K562 treated with DMSO at 1 percent for 12 hours (cell line): ENCODE results near the gene CLEC4F. TPM values are rescaled to one million over a fixed set of nuclear protein-coding genes. Genes with fewer than 3 reads are reported as not detected.

Experiments used
- total RNA-seq: library from RNA; unstranded; fragments of 300-600 nt; gene quantifications from 2 replicates; pipeline ENCODE4 v1.2.3, GENCODE V29; 2022; ENCODE audit not compliant: insufficient read depth

The CLEC4F gene
- total RNA-seq, result not detected in 2 replicates

GRCh38 chr2:70820499-70820898 is at the start of gene CLEC4F:
TSS of gene CLEC4F (minus strand) at chr2:70820599. CDS start at chr2:70820523, 76 bp downstream.

GRCh38 chr2:70835643-70836042 is 15.2 kb upstream of the CLEC4F start, which contains the start of gene CD207:
TSS of gene CD207 (minus strand) at chr2:70835816. CDS start at chr2:70835776, 40 bp downstream.

GRCh38 chr2:70790136-70790828 is 30.1 kb downstream of the CLEC4F start, which contains the start of gene FIGLA:
TSS of gene FIGLA (minus strand) at chr2:70790643. CDS start at chr2:70790638, 5 bp downstream.

GRCh38 chr2:70767699-70768589 is 52.5 kb downstream of the CLEC4F start, which contains the start of gene ADD2:
TSS of gene ADD2 (minus strand) at chr2:70768200. CDS start at chr2:70706408, 61,792 bp downstream.

Other genes starting within 250 kb of the CLEC4F start
- 4.3 and 13.2 TPM in 2 replicates for gene ADD2, start 52.4 kb downstream of the CLEC4F start, total RNA-seq
- not detected in 2 replicates for gene FIGLA, start 30.0 kb downstream of the CLEC4F start, total RNA-seq
- gene CD207, start 15.2 kb upstream of the CLEC4F start, total RNA-seq, result not detected in 2 replicates
- not detected in 2 replicates for gene VAX2, start 80.0 kb upstream of the CLEC4F start, total RNA-seq
- gene ATP6V1B1, start 115.3 kb upstream of the CLEC4F start, total RNA-seq, result not detected in 2 replicates
- gene ANKRD53, start 158.0 kb upstream of the CLEC4F start, total RNA-seq, result not detected in 2 replicates
- gene TEX261, start 174.3 kb upstream of the CLEC4F start, total RNA-seq, result 35.7 and 73.9 TPM in 2 replicates
- 57.8 and 73.6 TPM in 2 replicates for gene NAGK, start 248.0 kb upstream of the CLEC4F start, total RNA-seq